ENCODE data around the gene ARL15. TPM values are rescaled to one million over a fixed set of nuclear protein-coding genes. Genes with fewer than 3 reads are reported as not detected.

ARL15 gene
- total and polyA plus RNA-seq, 2 donors (not counting 3 experiments of a cell fraction or from before 2014, with no cell fraction given), result 11.9 to 24.4 TPM

DNA sequence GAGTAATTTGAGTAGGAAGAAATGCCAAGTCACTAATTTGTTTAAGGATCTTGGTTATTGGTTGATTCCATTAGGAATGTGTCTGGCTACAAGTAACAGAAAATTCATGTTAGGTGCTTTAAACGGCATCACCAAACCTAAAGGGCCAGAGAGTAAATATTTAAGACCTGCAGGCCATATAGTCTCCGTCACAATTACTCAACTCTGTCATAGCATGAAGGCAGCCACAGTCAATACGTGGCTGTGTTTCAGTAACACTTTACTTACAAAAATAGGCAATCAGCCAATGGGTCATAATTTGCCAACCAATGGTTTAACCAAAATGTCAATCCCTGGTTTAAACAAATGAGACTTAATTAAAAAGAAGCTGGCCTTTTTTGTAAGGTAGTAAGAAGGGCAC lies 98.5 kb downstream of the ARL15 start:
- no peak overlapping the region for H3K4me3 ChIP-seq (replicated peaks in 1 of 3; ENCODE audit: insufficient read depth in 1 of 3, low read depth in 1 of 3, low read length in 3 of 3)
- H3K36me3 ChIP-seq (ENCODE audit: control insufficient read depth in 2 of 2, extremely low read depth in 1 of 2, insufficient read depth in 2 of 2, low read length in 2 of 2), result no peaks in the 10 kb centered on the region
- no peak overlapping the region for H3K9ac ChIP-seq (replicated peaks; ENCODE audit: extremely low read depth, insufficient read depth, low read length)
- H3K9me1 ChIP-seq (replicated peaks; ENCODE audit: control insufficient read depth, extremely low read depth, insufficient read depth, low read length), result no peaks in the 10 kb centered on the region
- no peak overlapping the region for H3K27ac ChIP-seq (ENCODE audit: insufficient read depth, low read depth, low read length)
- intact Hi-C loops (cut with micrococcal nuclease) (no loop called here), dilution Hi-C loops (cut with MboI; ENCODE audit: extremely low pct_ligation_motif_present, low sequenced_read_pairs) (no loop called here)
- peaks cover 0 to 2% of the 10 kb centered on the region in 2 experiments for H3K27me3 ChIP-seq (ENCODE audit: control insufficient read depth in 2 of 2, insufficient read depth in 2 of 2, low read length in 2 of 2)
- no peak overlapping the region for H2AFZ ChIP-seq (ENCODE audit: low read depth, low read length)
- no peak overlapping the region for H3K4me2 ChIP-seq (ENCODE audit: insufficient read depth, low read length)
- DNase-seq (ENCODE audit: low read depth, low spot score) (no peak), FAIRE-seq (no peak)
- H3K79me2 ChIP-seq (ENCODE audit: control insufficient read depth, insufficient read depth, low read length), result no peaks in the 10 kb centered on the region
- H3K9me3 ChIP-seq (replicated peaks; ENCODE audit: control insufficient read depth, insufficient read depth, low read length), result no peaks in the 10 kb centered on the region
- TF ChIP-seq GATA2 (IDR thresholded peaks at IDR 0.05; ENCODE audit: insufficient read depth, insufficient read length, low read depth, low read length) (no peak), MYC (IDR thresholded peaks at IDR 0.05; ENCODE audit: low read depth, low read length) (no peak), POLR2AphosphoS5 (IDR thresholded peaks at IDR 0.05; ENCODE audit: insufficient read depth, low read depth, low read length) (no peak), EZH2 (IDR thresholded peaks at IDR 0.05; ENCODE audit: borderline replicate concordance, low read depth, low read length, severe bottlenecking) (no peak), FOS (IDR thresholded peaks at IDR 0.05; ENCODE audit: borderline replicate concordance, insufficient read depth, low read length) (no peak), JUN (IDR thresholded peaks at IDR 0.05; ENCODE audit: borderline replicate concordance, insufficient read depth, insufficient read length, low read depth) (no peak), POLR2A (IDR thresholded peaks at IDR 0.05; ENCODE audit: low read depth, low read length) (no peak)
- TF ChIP-seq, protein P1, sequence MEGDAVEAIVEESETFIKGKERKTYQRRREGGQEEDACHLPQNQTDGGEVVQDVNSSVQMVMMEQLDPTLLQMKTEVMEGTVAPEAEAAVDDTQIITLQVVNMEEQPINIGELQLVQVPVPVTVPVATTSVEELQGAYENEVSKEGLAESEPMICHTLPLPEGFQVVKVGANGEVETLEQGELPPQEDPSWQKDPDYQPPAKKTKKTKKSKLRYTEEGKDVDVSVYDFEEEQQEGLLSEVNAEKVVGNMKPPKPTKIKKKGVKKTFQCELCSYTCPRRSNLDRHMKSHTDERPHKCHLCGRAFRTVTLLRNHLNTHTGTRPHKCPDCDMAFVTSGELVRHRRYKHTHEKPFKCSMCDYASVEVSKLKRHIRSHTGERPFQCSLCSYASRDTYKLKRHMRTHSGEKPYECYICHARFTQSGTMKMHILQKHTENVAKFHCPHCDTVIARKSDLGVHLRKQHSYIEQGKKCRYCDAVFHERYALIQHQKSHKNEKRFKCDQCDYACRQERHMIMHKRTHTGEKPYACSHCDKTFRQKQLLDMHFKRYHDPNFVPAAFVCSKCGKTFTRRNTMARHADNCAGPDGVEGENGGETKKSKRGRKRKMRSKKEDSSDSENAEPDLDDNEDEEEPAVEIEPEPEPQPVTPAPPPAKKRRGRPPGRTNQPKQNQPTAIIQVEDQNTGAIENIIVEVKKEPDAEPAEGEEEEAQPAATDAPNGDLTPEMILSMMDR (IDR thresholded peaks at IDR 0.05; ENCODE audit: extremely low read depth in 1 of 2, insufficient read depth in 1 of 2, low read depth in 1 of 2, low read length in 2 of 2), result no peak
- H3K4me1 ChIP-seq (ENCODE audit: control insufficient read depth, extremely low read depth, insufficient read depth, low read length), result no peaks in the 10 kb centered on the region
- BruUV-seq (replicated peaks), result no TSS peak
- CTCF ChIA-PET, result interaction anchor here (0.6 to 1.5 kb wide), 4 partner anchors 134 to 1041 kb away, joined by 3 to 4 read pairs (median 4); no protein-coding TSS in a partner anchor
- peaks cover 2% of the 10 kb centered on the region for H4K20me1 ChIP-seq (replicated peaks; ENCODE audit: control insufficient read depth, extremely low read depth, insufficient read depth, low read length)
- POLR2A ChIA-PET, result interaction anchor here (0.7 kb wide), 1 partner anchor 432 kb away, joined by 3 read pairs; no protein-coding TSS in a partner anchor

Data from endothelial cell of umbilical vein (primary cell).